GM12873 (cell line): ENCODE measurements around the gene TJP1.
A peak's percentile ranks its signal among the peaks of the same experiment; 100 is the strongest.

Experiments used
- TF ChIP-seq, protein P1 (sequence below): IDR thresholded peaks from 2 replicates; pipeline ENCODE4 v1.5.1; 2012; ENCODE audit warnings: low read depth, mild to moderate bottlenecking, moderate library complexity, low read length, control low read depth; ENCODE audit not compliant: insufficient read depth; ENCODE audit errors: missing control alignments

The TJP1 gene

GRCh38 chr15:29747837-29748417, 74.3 kb downstream of the TJP1 start:
- TF ChIP-seq, protein P1, sequence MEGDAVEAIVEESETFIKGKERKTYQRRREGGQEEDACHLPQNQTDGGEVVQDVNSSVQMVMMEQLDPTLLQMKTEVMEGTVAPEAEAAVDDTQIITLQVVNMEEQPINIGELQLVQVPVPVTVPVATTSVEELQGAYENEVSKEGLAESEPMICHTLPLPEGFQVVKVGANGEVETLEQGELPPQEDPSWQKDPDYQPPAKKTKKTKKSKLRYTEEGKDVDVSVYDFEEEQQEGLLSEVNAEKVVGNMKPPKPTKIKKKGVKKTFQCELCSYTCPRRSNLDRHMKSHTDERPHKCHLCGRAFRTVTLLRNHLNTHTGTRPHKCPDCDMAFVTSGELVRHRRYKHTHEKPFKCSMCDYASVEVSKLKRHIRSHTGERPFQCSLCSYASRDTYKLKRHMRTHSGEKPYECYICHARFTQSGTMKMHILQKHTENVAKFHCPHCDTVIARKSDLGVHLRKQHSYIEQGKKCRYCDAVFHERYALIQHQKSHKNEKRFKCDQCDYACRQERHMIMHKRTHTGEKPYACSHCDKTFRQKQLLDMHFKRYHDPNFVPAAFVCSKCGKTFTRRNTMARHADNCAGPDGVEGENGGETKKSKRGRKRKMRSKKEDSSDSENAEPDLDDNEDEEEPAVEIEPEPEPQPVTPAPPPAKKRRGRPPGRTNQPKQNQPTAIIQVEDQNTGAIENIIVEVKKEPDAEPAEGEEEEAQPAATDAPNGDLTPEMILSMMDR: no peak

DNA sequence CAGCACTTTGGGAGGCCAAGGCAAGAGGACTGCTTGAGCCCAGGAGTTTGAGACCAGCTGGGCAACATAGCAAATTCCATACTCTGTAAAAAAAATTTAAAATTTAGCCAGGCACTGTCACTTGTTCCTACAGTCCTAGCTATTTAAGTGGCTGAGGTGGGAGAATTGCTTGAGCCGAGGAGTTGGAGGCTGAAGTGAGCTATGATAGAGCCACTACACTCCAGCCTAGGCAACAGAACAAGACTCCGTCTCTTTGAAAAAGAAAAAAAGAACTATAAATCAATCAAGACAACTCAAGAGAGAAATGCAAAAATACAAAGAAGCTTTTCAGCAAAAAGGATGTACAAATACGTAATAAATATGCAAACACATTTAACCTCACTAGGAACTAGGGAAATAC, 78.8 kb downstream of the TJP1 start:
- TF ChIP-seq, protein P1: no peak

- TF ChIP-seq, protein P1: peak; percentile 52
These were observed 81.5 kb downstream of the TJP1 start for GRCh38 chr15:29740692-29741311.

GRCh38 chr15:29736744-29737020, 85.6 kb downstream of the TJP1 start:
- TF ChIP-seq, protein P1: no peak

- TF ChIP-seq, protein P1: no peak
These were observed 86.1 kb downstream of the TJP1 start for GRCh38 chr15:29736012-29736743.

- TF ChIP-seq, protein P1: no peak
These were observed 87.2 kb downstream of the TJP1 start for GRCh38 chr15:29734917-29735572.

GRCh38 chr15:29731865-29732264, 90.4 kb downstream of the TJP1 start:
- TF ChIP-seq, protein P1: no peak
